Superior temporal gyrus (tissue), 1 donor: Measurements from ENCODE around the gene ZBTB7A.

Experiments used
- DNase-seq: peaks from one replicate; pipeline ENCODE4 v3.0.0-alpha.2; 2016; ENCODE audit errors: extremely low spot score

The ZBTB7A gene

DNA sequence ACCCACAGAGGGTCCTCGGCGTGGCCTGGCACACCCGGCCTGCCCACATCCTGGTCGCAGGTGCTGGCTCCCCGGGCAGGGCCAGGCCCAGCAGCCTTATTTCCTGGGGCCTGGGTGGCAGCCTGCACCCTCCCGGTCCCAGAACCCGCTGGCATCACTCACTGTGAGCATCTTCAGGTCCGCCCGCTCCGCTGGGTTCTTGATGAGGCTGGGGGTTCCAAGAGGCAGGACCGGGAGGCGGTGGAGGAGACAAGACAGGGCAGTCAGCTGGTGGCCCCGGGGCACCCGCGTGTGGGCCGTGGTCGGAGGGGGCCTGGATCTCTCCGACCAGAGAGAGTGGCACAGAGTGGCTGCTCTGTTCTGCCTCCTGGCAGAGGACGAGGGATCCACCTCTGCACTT is 27.6 kb upstream of the ZBTB7A start:
- no peak for DNase-seq

DNA sequence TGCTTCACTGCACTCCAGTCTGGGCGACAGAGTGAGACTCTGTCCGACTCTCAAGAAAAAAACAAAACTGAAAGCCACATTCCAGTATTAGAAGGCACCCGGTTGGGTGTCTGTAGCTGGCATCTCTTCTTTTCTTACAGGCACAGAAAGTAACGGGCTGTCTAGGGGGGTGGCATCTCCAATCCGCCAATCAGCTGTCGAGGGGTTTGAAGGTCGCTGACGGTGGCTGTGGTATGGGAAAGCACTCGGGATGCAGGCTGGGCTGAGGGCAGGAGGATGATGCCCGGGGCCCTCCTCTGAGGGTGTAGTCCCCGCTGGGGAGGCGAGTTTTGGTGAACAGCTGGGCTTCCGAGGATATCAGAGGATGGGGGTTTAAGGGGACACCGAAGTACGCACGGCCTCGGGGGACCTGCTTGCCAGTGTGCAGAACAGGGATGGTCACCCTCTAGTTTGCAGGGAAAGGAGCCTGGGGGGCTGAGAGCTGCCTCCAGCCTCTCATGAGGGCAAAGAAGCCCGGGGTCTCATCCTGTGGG is 27.0 kb upstream of the ZBTB7A start:
- DNase-seq: no peak

DNA sequence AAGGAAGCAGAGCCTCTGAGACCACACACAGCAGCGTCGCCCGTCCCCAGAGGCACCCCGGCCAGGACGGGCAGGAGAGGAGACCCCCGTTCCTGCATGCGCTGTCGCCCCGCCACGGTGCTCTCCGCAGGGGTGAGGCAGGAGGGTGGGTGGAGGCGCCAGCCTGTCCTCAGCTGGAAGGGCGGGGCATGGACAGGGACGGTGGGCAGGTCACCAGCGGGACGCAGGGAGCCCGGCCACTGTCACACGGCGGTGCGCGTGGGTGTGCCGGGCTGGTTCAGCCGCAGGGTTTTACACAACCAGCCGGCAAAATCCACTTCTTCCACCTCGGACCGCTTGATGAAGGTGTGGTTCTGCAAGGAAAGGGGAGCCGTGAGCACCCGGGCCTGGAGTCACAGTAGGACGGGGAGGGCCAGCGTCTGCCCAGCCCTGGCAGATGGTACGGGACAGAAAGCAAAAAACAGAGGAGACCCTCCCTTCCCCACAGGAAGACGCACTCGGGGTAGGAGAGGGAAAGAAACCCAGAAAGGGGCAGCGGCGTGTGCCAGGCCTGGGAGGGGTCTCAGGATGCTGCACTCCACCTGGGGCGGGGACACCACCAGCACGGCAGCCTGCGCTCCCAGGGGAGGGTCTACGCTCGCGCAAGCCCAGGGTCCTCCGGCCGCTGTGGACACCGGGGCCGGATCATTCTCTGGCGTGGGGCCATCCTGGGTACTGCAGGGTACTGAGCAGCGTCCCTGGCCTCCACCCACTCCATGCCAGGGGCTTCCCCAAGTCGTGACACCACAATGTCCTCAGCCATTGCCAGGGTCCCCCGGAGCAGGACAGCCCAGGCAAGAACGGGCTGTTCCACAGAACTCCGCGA is 23.9 kb upstream of the ZBTB7A start:
- no peak for DNase-seq

DNA sequence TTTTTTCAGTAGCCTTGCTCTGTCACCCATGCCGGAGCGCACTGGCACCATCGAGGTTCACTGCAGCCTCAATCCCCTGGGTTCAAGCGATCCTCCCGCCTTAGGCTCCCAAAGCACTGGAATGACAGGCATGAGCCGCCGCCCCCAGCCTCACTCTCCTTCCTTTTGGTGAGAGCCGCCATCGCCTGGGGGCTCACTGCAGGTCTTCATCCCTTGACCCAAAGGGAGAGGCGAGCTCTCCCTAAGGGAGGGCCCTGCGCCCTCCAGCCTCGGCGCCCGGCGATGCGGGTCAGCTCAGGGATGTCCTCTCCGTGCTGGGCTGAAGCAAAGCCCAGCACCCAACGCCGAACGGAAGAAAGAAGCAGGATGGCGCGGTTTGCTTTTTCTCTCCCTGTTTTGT is 23.2 kb upstream of the ZBTB7A start:
- DNase-seq: no peak

DNA sequence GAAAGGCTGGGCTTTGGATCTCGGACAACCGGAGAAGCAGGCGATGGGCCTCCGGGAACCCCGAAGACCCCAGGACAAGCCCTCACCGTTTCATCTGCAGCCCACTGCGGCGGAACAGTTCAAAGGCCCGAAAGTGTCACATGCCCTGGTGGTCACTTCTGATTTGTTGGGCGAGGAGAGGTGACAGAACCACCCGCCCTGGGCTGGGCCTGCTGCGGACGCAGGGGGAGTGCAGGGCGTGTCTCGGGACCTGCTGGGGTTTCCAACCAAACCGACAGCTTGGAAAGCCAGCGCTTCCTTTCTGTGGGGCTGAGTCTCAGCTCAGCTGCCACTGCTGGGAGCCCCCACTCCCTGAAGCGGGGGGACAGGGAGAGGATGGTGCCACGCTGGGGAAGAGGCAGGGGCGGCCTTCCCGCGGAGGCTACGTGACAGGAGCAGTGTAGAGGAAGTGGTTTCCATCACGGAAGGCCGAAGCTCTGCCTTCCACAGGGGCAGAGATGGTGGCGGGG is 22.8 kb upstream of the ZBTB7A start:
- DNase-seq: no peak

DNA sequence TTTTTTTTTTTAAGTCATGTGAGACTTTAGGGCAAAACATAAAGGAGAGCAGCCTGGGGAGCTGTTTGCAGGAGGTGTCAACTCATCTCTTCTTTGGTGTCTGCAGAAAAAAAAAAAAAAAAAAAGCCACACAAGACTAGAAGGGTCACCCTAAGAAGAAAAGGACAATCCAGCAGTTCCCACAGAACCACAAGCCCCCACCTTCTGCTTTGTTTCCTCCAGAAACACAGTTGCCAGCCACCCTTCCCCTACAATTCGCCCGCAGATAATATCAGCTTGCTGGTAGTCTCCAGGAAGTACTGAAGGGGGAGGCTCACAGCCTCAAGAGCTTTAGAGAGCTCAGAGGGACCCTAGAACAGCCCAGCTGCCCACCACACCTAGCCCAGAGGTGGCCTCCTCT is 22.3 kb upstream of the ZBTB7A start:
- no peak for DNase-seq

DNA sequence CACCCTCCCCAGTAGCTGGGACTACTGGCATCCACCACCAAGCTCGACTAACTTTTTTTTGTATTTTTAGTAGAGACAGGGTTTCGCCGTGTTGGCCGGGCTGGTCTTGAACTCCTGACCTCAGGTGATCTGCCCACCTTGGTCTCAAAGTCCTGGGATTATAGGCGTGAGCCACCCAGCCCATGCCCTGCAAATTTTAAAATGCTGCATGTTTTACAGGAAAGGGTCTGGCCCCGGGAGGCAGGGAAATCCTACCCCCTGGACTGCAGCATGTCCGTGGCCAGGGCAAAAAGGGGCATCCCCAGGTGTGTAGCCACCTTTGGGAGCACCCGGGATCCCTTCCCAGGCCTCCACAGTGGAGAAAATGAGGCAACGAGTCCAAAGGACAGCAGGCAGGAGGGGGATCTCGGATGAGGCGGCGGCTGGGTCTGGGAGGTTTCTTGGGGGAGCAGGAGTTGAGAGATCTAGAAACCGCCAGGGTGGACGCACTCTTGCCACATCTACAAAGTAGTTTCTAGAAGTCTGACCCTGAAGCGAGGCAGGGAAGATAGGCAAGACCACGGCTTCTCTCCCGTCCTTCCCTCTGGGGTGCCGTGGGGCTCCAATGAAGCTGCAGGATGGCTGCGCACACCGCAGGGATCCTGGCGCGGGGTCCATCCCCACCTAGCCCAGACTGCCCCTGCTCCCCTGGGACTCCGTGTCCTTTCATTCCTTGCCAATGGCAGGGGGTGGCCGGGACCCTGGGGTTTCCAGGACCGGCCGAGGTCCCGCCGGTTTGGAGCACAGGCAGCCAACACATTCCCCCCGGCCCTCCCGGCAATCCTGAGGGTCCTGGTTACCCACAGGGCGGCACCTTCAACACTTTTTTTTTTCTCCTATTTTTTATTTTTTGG is 21.3 kb upstream of the ZBTB7A start:
- DNase-seq: no peak

DNA sequence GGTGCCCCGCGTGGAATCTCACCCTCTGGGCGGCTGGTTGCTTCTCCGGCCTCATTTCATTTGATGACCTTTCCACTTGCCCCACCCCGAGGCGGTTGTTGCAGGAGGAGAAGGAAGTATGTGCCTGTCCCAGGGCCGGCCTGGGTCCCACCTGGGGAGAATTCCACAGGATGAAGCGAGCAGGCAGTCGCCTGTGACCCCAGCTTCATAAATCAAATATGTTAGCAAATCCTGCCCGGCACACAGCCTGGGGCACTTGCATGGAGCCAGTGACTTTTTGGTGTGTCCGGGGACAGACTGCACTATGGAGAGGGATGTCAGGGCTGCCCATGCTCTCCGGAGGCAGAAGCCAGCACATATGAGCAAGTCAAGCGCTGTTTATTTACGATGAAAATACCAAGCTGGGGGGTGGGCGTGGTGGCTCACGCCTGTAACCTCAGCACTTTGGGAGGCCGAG is 19.7 kb upstream of the ZBTB7A start:
- no peak for DNase-seq

DNA sequence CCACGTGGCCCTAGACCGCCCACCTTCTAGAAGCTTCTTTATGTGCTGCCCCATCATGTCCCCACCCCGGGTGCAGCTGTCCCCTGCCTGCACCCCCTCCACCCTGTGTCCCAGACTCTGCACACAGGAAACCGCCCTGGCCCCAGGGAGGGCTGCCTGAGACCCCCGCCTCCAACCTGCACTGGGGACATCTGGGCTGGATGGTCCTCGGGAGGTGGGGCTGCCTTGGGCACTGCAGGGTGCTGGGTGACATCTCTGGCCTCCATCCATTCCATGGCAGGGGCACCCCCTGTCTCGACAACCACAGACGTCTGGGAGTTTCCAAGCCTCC is 17.8 kb upstream of the ZBTB7A start:
- DNase-seq: no peak

DNA sequence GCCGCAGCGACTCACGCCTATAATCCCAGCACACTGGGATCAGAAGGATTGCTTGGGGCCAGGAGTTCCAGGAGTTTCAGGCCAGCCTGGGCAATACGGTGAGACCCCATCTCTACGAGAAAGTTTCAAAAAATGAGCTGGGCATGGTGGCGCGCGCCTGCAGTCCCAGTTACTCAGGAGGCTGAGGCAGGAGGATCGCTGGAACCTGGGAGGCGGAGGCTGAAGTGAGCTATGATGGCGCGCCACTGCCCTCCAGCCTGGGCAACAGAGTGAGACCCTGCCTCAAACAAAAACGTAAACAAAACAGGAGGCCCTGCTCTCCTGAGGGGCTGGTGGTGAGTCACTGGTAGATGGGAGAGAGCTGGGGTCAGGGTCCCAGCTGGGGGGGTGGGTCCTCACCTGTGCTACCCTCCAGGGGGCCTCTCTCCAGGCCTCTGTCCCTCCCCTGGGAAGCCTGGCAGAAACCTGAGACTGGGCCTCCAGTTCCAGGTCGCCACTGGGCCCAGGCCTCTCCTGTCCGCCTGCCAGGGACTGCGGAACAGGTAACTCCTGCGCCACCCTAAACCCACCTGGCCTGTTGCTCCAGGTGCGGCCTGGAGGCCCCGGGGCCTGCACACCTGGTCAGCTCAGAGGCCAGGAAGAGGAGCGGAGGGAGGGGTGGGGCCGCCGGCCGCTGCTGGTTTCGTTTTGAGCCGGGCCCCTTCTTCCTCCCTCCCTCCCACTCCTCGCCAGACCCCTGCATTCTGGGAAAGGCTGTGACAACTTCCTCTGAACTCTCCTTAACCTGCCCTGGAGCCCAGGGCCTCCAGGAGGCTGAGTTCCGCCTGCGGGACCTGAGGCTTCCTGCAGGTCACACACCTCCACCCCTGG is 17.2 kb upstream of the ZBTB7A start:
- DNase-seq: no peak

DNA sequence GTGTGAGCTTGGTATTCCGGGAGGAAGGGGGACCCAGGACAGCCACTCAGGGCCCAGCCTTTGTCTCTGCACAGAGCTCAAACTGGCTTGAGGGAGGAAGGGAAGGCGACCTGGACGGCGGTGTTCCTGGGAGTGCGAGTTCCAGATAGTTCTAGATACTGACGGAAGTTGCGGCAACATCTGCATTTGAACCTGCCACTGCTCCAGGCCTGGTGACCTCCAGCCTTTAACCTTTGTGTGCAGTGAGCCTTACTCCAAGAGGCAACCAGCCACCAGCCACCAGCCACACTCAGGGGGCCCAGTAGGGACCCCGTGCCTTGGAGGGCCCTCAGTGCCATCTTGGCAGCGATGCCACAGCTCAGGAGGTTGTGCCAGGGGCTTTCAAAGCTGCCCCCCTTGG is 15.5 kb upstream of the ZBTB7A start:
- DNase-seq: no peak

DNA sequence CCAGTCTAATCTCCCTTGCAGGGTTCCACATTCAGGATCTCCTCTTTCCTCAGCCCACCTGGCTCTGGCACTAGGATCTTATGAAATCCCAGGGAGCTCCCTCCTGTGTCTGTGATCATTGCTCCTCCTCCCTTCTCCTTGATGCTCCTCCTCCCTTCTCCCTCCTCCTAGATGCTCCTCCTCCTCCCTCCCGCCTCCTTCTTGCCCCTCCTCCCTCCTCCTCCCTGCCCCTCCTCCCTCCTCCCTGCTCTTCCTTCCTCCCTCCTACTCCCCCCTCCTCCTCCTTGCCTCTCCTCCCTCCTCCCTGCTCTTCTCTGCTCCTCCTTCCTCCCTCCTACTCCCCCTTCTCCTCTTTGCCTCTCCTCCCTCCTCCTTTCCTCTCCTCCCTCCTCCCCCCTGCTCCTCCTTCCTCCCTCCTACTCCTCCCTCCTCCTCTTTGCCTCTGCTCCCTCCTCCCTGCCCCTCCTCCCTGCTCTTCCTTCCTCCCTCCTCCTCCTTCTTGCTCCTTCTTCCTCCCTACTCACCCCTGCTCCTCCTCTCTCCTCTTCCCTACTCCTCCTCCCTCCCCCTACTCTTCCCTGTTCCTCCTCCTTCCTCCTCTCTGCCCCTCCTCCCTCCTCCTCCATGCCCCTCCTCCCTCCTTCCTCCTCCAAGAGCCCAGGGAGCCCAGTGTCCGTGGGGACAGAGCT is 14.9 kb upstream of the ZBTB7A start:
- no peak for DNase-seq

DNA sequence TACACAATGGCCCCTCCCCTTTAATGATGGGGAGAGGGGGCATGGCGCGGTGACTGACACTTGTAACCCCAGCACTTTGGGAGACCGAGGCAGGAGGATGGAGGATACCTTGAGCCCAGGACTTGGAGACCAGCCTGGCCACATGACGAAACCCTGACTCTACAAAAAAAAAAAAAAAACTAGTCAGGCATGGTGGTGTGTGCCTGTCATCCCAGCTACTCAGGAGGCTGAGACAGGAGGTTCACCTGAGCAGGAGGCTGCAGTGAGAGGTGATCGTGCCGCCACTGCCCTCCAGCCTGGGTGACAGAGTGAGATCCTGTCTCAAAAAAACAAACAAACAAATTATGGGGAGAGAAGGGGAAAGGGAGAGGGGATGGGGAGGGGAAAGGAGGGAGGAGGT is 13.8 kb upstream of the ZBTB7A start:
- no peak for DNase-seq

DNA sequence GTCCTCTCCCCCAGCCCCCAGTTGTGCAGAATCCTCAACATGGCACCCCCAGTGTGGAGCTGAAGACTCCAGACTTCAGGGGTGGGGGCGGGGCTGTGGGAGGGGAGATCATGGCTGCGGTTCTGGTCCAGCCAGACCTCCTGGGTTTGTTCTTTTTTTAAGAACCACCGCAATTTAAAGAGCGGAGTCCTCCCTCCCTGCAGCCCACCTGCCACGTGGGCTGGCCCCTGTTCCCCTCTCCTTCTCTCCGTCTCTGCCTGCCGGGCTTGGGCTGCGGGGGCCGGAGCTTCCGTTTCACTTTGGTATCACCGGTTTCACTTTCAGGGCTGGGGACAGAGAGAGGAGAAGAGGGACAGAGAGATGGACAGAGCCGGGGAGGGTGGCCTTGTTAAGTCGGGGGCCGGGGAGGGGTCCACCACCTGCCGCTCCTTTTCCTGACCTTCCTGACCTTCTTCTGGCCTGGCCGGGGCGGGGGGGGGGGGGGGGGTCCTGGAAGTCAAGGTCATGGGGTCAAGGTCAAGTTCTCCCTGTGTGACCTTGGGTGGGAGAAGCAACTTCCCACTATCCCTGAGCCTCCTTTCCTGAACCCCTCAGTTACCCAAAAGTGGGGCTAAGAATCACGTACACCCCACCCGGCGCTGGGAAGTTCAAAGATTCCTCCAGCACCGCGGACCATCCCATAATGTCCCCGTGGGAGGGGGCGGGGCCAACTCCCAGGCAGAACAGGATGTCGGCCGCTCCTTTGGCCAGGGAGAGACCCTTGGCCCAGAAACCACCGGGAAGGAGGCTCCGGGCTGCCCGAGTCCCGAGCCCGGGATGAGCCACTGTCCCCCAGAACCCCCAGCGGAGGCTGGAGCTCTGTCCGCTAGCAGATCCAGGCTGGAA is 11.3 kb upstream of the ZBTB7A start:
- no peak for DNase-seq

DNA sequence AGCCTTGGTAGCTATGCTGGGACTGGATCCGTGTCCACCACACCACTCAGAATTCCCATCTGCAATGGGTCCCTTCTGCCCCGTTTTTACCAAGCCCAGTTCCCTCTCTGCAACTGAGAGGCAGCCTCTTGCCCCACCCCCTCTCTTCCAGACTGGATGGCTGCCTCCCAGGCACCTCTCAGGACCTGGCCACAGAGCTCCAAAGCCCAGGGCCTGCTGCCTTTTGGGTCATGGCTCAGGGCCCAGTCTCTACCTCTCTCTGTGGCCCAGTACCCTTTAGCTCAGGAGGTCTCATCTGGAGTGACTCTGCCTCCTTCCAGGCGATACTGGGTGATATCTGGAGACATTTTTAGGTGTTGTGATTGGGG is 10.3 kb upstream of the ZBTB7A start:
- no peak for DNase-seq

DNA sequence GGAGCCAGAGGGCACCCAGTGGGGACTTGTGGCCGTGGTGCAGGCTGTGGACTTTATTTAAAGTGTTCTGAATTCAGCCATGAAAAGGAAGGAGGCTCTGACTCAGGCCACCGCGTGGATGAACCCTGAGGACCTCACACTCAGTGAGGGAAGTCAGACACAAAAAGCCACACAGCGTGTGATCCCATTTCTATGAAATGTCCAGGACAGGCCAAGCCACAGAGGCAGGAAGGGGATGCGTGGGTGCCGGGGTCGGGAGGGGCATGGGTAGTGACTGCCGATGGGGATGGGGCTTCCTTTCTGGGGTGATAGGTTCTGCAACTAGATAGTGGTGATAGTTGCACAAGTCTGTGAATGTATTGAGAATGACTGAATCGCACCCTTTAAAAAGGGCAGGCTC is 8.7 kb upstream of the ZBTB7A start:
- DNase-seq: no peak

DNA sequence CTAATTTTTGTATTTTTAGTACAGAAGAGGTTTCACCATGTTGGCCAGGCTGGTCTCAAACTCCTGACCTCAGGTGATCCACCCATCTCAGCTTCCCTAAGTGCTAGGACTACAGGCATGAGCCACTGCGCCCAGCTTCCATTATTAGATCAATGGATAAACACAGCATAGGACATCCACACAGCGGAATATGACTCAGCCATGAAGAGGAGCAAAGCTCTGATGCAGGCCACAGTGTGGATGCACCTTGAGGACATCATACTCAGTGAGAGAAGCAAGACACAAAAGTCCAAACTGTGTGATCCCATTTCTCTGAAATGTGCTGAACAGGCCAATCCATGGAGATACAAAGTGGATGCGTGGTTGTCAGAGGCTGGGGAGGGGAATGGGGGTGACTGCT is 4.9 kb upstream of the ZBTB7A start:
- no peak for DNase-seq

DNA sequence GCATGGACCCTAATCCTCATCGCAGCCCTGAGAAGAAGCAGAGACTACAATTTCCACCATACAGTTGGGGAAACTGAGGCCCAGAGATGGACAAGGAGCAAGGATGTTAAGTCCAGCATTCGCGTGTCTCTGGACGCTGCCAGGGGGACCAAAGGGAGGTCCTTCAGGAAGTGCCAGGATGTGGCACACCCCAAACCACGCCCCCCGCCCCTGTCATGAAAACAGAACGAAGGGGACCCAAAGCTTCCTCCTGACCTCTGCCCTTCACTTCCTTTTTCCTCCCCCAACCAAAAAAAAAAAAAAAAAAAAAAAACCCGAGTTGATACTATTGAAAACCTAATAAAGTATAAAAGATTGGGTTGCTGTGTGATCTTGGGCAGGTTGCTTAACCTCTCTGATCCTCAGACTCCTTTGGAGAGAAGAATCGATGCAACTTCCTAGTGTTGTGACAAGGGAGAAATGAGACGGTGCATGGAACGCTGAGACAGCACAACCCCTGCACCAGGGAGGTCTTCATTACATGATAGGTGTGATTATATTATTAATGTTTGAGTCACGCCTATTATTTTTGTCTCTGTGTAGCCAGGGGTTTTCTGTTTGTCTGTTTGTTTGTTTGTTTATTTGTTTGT is 2.7 kb upstream of the ZBTB7A start:
- DNase-seq: no peak
